ENCODE data around the gene OR52K1. TPM values are rescaled to one million over a fixed set of nuclear protein-coding genes. Genes with fewer than 3 reads are reported as not detected.
A peak's percentile ranks its signal among the peaks of the same experiment; 100 is the strongest.
"Not testable (repeated sequence)": the region's sequence is repeated elsewhere in the genome, so short reads cannot be mapped to it uniquely, and the experiment has no call there.

The OR52K1 gene
- polyA plus RNA-seq, 3 donors from 2014 or later, result not detected

DNA sequence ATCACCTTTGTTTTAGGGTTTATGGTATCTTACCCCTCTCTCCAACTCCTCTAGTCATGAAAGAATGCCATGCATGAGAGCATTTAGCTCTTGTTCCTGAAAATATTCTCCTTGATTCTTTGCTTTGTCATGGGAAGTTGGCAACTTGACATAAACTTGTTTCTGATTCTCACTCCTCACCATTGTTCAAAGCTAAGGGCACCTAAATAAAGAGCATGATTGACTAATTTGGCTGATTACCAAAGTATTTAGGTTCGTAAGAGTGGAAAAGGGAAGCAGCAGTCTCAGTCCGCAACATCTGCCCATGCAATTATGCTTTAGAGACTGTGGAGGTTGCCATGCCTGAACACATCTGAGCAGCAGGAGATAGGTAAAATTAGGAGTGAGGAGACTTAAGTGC lies 26.4 kb downstream of the OR52K1 start:
- H3K9me3 Mint-ChIP-seq, result no peaks in the 10 kb centered on the region
- no peaks in the 10 kb centered on the region for H3K4me1 Mint-ChIP-seq
- no peaks in the 10 kb centered on the region for H3K36me3 Mint-ChIP-seq
- no peak overlapping the region for H3K27ac Mint-ChIP-seq
- no peak for DNase-seq
- H3K27me3 Mint-ChIP-seq (ENCODE audit: low read depth in 3 of 3), result peaks cover 2 to 7% (median 4%) of the 10 kb centered on the region in 3 donors
- no peak overlapping the region for H3K4me3 Mint-ChIP-seq

DNA sequence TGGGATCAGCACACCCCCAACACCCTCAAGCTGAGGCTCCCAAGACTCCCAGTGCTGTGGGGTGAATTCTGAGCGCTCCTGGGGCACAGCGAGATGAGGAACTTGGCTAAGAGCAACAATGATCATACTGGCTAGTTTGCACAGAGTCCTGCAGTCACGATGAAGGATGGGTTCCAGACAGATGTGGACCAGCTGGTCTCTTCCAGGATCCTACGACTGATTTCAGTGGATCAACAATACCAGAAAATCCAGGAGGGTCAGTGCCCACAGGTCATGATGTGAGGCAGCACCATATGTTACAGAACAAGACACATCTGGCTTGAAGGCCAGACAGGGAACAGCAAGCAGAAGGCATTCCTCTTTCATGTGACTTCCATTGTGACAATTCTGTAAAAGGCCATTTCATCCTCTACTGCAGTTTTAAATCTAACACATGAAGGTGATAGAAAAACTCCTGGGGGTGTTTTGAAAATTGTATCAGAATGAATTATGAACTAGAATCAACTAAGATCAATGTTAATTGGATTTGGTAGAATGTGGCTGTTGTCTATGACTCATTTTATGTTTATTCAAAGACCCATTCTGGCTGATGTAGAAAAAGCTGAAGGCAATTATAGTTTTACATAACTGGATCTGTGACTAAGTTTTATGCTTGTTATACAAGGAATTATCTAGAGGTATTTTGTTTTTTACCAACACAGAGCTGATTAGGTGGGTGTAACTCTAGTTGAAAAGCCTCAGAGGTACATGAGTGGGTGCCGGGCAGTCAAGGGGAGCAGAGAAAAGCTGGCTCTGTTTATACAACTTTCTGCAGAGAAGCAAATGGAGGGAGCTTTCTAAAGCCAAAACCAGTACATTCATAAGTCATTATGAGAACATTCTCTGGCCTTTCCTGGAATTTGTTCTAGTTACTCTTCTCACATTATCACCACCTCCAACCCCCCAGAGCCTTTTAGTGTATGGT lies 29.1 kb downstream of the OR52K1 start:
- peaks cover 2 to 10% (median 2%) of the 10 kb centered on the region in 3 donors for H3K27me3 Mint-ChIP-seq (ENCODE audit: low read depth in 3 of 3)
- DNase-seq, result no peak
- no peaks in the 10 kb centered on the region for H3K4me1 Mint-ChIP-seq
- H3K27ac Mint-ChIP-seq, result no peak overlapping the region
- H3K36me3 Mint-ChIP-seq, result no peaks in the 10 kb centered on the region
- H3K4me3 Mint-ChIP-seq, result no peak overlapping the region
- H3K9me3 Mint-ChIP-seq, result peaks cover 0 to 1% (median 0%) of the 10 kb centered on the region in 6 donors

DNA sequence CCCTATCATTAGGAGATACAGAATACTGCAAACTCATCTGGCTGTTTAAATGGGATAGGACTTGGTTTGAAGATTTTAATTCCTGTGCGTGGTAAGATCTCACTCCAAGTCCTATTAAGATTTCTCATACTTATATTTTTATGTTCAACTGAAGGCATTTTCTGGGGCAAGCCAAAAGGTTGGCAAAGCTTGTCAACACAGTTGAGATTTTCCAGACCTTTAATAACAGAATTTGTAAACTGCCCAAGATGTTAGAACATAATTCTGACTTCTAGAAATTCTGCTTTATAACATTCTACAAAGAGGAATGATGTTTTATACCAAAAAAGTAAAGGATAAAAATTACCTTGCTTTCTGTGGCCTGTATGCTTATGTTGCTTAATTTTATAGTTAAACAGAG lies 31.8 kb downstream of the OR52K1 start:
- H3K9me3 Mint-ChIP-seq, result peaks cover 0 to 1% (median 0%) of the 10 kb centered on the region in 6 donors
- no peaks in the 10 kb centered on the region for H3K4me1 Mint-ChIP-seq
- no peak for DNase-seq
- no peaks in the 10 kb centered on the region for H3K36me3 Mint-ChIP-seq
- H3K4me3 Mint-ChIP-seq, result no peak overlapping the region
- peaks cover under 1 to 7% (median 2%) of the 10 kb centered on the region in 3 donors for H3K27me3 Mint-ChIP-seq (ENCODE audit: low read depth in 3 of 3)
- H3K27ac Mint-ChIP-seq, result no peak overlapping the region

DNA sequence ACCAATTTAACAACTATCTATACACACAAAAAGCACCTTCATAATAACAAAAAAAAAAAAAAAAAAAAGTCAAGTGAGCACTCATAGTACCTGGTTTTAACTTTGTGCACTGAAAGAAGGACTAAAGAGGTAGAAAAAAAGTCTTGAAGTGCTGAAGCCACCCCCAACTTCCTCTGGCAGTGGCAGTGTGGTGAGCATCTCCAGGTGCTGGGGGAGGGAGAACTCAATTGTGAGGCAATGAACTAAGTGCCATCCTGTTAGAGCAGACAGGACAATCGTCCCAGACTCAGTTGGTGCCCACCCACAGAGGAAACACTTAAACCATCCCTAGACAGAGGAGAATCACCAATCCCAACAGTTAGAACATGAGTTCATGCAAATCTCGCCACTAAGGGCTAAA lies 39.9 kb downstream of the OR52K1 start:
- Mint-ChIP-seq H3K9me3 (peaks cover 0 to 3% (median 0%) of the 10 kb centered on the region in 6 donors), H3K4me3 (no peak overlapping the region), H3K4me1 (no peaks in the 10 kb centered on the region), H3K36me3 (no peaks in the 10 kb centered on the region), H3K27ac (no peak overlapping the region), H3K27me3 (ENCODE audit: low read depth in 3 of 3) (peaks cover 0 to 6% (median 2%) of the 10 kb centered on the region in 3 donors)
- no peak for DNase-seq

DNA sequence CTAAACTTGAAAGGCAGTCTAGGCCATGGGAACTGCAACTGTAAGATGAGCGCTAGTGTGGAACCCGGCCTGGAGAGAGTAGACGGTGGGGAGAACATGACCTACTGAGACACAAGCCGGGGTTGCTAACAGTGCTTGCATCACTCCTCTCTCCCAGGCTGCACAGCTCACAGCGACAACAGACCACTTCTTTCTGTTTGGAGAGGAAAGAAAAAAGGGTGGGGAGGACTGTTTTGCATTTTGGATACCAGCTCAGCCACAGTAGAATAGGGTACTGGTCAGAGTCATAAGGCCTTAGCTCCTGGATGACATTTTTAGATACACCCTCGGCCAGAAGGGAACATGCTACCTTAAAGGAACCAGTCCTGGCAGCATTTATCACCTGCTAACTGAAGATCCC lies 40.3 kb downstream of the OR52K1 start:
- no peak for DNase-seq
- Mint-ChIP-seq H3K27me3 (ENCODE audit: low read depth in 3 of 3) (peaks cover 0 to 6% (median 4%) of the 10 kb centered on the region in 3 donors), H3K36me3 (no peaks in the 10 kb centered on the region), H3K9me3 (peaks cover 0 to 3% (median 0%) of the 10 kb centered on the region in 6 donors), H3K27ac (no peak overlapping the region), H3K4me3 (no peak overlapping the region), H3K4me1 (no peaks in the 10 kb centered on the region)

DNA sequence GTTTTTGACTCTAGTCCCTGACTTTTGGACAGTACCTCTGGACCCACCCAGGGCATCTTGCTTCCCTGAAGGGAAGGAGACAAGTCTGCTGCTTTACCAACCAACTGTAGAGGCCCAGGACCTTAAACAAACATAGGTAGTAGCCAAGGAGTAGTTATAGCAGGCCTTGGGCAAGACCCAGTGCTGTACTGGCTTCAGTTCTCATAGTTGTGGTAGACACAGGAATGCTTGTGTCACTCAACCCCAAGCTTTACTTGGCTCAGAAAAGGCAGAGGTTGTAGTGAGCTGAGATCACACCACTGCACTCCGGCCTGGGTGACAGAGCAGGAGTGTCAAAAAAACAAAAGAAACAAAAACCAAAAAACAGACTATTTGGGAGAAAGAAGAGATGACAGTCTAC lies 41.2 kb downstream of the OR52K1 start:
- Mint-ChIP-seq H3K36me3 (no peaks in the 10 kb centered on the region), H3K4me1 (no peaks in the 10 kb centered on the region), H3K27me3 (ENCODE audit: low read depth in 3 of 3) (peaks cover 0 to 6% (median 4%) of the 10 kb centered on the region in 3 donors), H3K4me3 (no peak overlapping the region), H3K9me3 (peaks cover 0 to 3% (median 0%) of the 10 kb centered on the region in 6 donors), H3K27ac (no peak overlapping the region)
- no peak for DNase-seq

DNA sequence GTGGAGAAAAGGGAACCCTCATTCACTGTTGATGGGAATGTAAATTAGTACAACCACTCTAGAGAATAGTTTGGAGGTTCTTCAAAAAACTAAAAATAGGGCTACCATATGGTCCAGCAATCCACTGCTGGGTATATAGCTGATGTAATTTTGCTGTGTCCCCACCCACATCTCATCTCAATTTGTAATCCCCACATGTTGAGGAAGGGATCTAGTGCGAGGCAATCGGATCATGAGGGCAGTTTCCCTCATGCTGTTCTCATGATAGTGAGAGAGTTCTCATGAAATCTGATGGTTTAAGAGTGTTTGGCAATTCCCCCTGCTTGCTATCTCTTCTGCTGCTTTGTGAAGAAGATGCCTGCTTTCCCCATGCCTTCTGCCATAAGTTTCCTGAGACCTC lies 45.5 kb downstream of the OR52K1 start:
- Mint-ChIP-seq H3K27ac (no peak overlapping the region), H3K27me3 (ENCODE audit: low read depth in 3 of 3) (peaks cover 0 to 5% (median 3%) of the 10 kb centered on the region in 3 donors), H3K9me3 (peaks cover 0 to 3% (median 0%) of the 10 kb centered on the region in 6 donors), H3K4me1 (no peaks in the 10 kb centered on the region), H3K4me3 (no peak overlapping the region), H3K36me3 (no peaks in the 10 kb centered on the region)
- no peak for DNase-seq

DNA sequence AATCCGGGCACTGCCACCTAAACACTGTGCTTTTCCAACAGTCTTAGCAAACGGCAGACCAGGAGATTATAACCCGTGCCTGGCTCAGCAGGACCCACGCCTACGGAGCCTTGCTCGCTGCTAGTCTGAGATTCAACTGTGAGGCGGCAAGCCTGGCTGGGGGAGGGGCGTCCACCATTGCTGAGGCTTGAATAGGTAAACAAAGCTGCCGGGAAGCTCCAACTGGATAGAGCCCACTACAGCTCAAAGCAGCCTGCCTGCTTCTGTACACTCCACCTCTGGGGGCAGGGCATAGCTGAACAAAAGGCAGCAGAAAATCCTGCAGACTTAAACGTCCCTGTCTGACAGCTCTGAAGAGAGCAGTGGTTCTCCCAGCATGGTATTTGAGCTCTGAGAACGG lies 49.2 kb downstream of the OR52K1 start:
- not testable (repeated sequence) for DNase-seq, H3K36me3 Mint-ChIP-seq, H3K4me1 Mint-ChIP-seq, H3K4me3 Mint-ChIP-seq, H3K27ac Mint-ChIP-seq, H3K9me3 Mint-ChIP-seq
- H3K27me3 Mint-ChIP-seq (ENCODE audit: low read depth in 3 of 3), result peaks cover 0 to 12% (median 6%) of the 10 kb centered on the region in 3 donors

DNA sequence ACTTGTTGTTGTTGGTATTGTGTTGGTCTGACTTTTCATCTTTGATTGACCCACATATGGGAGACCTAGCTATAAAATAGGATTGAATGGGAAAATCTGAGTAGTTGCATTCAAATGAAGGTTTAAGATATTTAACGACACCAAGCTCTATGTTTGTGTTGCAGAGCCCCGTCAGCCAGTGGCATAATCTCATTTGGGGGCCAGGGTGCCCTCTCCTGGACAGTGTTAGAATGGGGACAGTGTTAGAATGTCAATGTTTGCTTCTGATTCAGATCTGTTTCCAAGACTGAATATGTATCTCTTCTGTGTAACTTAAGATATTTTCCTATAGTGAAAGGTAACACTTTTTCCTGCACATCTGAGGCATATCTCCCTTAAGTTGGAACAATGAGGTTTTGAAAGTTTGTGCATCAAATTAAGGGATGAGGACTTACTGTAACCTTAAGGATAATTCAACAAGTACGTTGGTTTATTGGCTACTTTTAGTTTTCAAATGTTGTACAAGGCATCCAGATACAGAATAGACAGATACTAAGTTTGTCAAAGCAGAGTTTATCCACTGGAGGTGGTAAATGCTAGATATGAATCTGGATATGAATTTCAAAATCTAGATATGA lies 57.3 kb downstream of the OR52K1 start:
- peak; percentile 1 to 28 (median 23) for DNase-seq
- H3K27me3 Mint-ChIP-seq (ENCODE audit: low read depth in 3 of 3), result peaks cover 4 to 12% (median 8%) of the 10 kb centered on the region in 3 donors
- no peak overlapping the region for H3K4me3 Mint-ChIP-seq
- no peaks in the 10 kb centered on the region for H3K36me3 Mint-ChIP-seq
- no peak overlapping the region for H3K27ac Mint-ChIP-seq
- no peaks in the 10 kb centered on the region for H3K9me3 Mint-ChIP-seq
- no peaks in the 10 kb centered on the region for H3K4me1 Mint-ChIP-seq

DNA sequence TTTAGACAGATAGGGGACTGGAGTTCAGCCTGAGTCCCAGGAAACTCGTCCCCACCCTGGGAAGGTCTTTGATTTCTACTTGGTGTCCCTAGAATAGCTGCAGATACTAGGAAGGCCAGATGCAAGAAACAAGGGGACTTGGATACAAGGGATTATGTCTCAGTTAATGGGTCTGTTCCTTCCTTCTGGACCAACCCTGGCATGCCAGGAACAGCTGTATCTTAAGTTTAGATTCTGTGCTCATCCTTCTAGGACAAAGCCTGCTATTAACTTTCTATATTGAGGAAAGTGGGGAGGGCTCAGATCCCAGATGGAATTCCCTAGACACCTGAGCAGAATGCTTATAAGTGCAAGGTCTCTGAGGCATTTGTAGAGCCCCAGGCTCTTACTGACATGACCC lies 58.6 kb downstream of the OR52K1 start:
- H3K36me3 Mint-ChIP-seq, result no peaks in the 10 kb centered on the region
- peaks cover 4 to 8% (median 8%) of the 10 kb centered on the region in 3 donors for H3K27me3 Mint-ChIP-seq (ENCODE audit: low read depth in 3 of 3)
- H3K4me1 Mint-ChIP-seq, result no peaks in the 10 kb centered on the region
- H3K9me3 Mint-ChIP-seq, result no peaks in the 10 kb centered on the region
- no peak for DNase-seq
- H3K27ac Mint-ChIP-seq, result no peak overlapping the region
- no peak overlapping the region for H3K4me3 Mint-ChIP-seq

Other genes with a start within 250 kb of the OR52K1 start
- gene OR52B4, start 114.3 kb upstream of the OR52K1 start, polyA plus RNA-seq, result not detected
- gene TRIM21, start 88.9 kb upstream of the OR52K1 start, polyA plus RNA-seq, result 10 to 100 TPM; 34.9 to 67.5 (median 44.2) TPM
- gene OR52K2, start 33.4 kb upstream of the OR52K1 start, polyA plus RNA-seq, result not detected
- gene OR52M1, start 62.5 kb downstream of the OR52K1 start, polyA plus RNA-seq, result not detected
- not detected for gene OR52I2, start 99.1 kb downstream of the OR52K1 start, polyA plus RNA-seq
- gene OR52I1, start 111.4 kb downstream of the OR52K1 start, polyA plus RNA-seq, result under 1 TPM in 1 of 3 donors, not detected in 2; 0.24 TPM
- gene TRIM68, start 125.6 kb downstream of the OR52K1 start, polyA plus RNA-seq, result 10 to 100 TPM; 10.3 to 18.4 (median 15.5) TPM
- gene OR51D1, start 154.8 kb downstream of the OR52K1 start, polyA plus RNA-seq, result not detected
- not detected for gene OR51E1, start 161.3 kb downstream of the OR52K1 start, polyA plus RNA-seq
- not detected for gene OR51E2, start 215.2 kb downstream of the OR52K1 start, polyA plus RNA-seq
- gene MMP26, start 222.1 kb downstream of the OR52K1 start, polyA plus RNA-seq, result not detected